ENCODE results near the gene STAB1.
A peak's percentile ranks its signal among the peaks of the same experiment; 100 is the strongest.

STAB1 gene

DNA sequence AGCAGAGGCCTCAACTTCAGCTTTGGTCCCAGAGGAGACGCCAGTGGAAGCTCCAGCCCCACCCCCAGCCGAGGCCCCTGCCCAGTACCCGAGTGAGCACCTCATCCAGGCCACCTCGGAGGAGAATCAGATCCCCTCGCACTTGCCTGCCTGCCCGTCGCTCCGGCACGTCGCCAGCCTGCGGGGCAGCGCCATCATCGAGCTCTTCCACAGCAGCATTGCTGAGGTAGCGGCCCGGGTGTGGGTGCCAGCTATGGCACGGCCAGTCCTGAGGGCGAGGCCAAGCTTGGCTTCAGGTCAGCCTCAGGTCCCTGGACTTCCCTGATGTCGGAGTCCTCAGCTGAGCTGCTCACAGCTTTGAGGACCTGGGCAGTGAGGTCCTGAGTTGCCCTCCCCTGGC is 5.7 kb upstream of the STAB1 start:
- TF ChIP-seq, protein P1, sequence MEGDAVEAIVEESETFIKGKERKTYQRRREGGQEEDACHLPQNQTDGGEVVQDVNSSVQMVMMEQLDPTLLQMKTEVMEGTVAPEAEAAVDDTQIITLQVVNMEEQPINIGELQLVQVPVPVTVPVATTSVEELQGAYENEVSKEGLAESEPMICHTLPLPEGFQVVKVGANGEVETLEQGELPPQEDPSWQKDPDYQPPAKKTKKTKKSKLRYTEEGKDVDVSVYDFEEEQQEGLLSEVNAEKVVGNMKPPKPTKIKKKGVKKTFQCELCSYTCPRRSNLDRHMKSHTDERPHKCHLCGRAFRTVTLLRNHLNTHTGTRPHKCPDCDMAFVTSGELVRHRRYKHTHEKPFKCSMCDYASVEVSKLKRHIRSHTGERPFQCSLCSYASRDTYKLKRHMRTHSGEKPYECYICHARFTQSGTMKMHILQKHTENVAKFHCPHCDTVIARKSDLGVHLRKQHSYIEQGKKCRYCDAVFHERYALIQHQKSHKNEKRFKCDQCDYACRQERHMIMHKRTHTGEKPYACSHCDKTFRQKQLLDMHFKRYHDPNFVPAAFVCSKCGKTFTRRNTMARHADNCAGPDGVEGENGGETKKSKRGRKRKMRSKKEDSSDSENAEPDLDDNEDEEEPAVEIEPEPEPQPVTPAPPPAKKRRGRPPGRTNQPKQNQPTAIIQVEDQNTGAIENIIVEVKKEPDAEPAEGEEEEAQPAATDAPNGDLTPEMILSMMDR (IDR thresholded peaks at IDR 0.05; ENCODE audit: low read depth, low read length, missing control alignments) = no peak
- H3K27ac ChIP-seq = no peak overlapping the region
- no peak for DNase-seq
- in situ Hi-C loops (cut with HindIII; ENCODE audit: low pct_ligation_motif_present, low sequenced_read_pairs) = no loop called here
- no peaks in the 10 kb centered on the region for H3K27me3 ChIP-seq (replicated peaks)
- peaks cover 61% of the 10 kb centered on the region for H3K36me3 ChIP-seq (replicated peaks)
- no peak overlapping the region for H3K4me3 ChIP-seq (ENCODE audit: low read depth, low read length)

DNA sequence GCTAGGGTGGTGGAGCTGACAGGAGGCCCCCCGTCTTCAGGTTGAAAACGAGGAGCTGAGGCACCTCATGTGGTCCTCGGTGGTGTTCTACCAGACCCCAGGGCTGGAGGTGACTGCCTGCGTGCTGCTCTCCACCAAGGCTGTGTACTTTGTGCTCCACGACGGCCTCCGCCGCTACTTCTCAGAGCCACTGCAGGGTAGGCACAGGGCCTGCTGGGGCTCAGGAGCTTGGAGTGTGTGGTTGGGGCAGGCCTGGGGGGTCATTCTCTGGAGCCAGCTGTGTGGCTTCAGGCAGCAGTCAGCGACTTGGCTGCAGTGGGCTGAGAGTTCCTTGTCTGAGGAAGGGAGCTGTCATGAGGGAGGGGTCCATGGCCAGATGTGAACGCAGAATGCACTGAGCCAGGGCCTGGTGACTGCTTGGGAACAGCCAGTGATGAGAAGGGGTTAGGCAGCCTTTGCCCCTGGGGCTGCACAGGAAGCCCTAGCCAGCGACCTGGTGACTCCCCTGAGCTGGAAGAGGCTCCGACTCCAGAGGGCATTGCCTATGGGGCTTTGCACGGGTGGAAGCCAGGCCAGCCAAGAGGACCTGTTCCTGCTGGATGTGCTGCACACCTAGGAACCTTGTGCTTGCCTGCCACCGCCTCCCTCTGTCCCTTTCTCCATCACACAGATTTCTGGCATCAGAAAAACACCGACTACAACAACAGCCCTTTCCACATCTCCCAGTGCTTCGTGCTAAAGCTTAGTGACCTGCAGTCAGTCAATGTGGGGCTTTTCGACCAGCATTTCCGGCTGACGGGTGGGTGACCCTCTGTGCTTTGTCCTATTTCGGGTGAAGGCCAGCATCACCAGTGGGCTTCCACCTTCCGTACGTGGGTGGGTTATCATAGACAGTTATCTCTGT is 4.9 kb upstream of the STAB1 start:
- TF ChIP-seq, protein P1 (IDR thresholded peaks at IDR 0.05; ENCODE audit: low read depth, low read length, missing control alignments) = no peak
- no peak for DNase-seq
- Histone ChIP-seq H3K36me3 (replicated peaks) (peaks cover 61% of the 10 kb centered on the region), H3K27ac (peak overlapping the region; percentile 39), H3K4me3 (ENCODE audit: low read depth, low read length) (no peak overlapping the region), H3K27me3 (replicated peaks) (no peaks in the 10 kb centered on the region)
- in situ Hi-C loops (cut with HindIII; ENCODE audit: low pct_ligation_motif_present, low sequenced_read_pairs) = no loop called here

DNA sequence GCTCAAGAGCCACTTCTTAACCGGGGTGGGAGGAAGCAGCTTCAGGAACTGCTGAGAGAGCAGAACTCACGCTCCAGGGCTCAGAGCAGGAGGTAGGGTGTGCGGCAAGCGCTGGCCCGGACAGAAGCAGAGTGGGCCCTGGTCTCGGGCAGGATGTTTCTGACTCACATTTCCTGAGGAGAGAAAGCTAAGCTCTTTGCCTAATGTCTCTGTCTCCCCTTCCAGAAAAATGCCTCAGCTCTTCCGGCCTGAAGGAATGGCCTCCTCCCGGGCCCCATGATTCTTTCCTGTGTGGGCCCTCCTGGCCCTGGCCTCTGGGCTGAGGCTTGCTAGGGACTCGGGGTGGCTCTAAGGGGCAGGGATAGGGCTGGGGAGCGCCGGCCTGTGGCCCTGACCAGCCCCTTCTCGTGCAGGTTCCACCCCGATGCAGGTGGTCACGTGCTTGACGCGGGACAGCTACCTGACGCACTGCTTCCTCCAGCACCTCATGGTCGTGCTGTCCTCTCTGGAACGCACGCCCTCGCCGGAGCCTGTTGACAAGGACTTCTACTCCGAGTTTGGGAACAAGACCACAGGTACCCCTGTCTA is 4.1 kb upstream of the STAB1 start:
- peaks cover 56% of the 10 kb centered on the region for H3K36me3 ChIP-seq (replicated peaks)
- H3K4me3 ChIP-seq (ENCODE audit: low read depth, low read length) = no peak overlapping the region
- TF ChIP-seq, protein P1 (IDR thresholded peaks at IDR 0.05; ENCODE audit: low read depth, low read length, missing control alignments) = no peak
- H3K27me3 ChIP-seq (replicated peaks) = no peaks in the 10 kb centered on the region
- peak; percentile 53 for DNase-seq
- in situ Hi-C loops (cut with HindIII; ENCODE audit: low pct_ligation_motif_present, low sequenced_read_pairs) = no loop called here
- peak overlapping the region; percentile 39 for H3K27ac ChIP-seq

DNA sequence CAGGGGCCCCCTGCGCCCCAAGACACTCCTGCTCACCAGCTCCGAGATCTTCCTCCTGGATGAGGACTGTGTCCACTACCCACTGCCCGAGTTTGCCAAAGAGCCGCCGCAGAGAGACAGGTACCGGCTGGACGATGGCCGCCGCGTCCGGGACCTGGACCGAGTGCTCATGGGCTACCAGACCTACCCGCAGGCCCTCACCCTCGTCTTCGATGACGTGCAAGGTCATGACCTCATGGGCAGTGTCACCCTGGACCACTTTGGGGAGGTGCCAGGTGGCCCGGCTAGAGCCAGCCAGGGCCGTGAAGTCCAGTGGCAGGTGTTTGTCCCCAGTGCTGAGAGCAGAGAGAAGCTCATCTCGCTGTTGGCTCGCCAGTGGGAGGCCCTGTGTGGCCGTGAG is 3.1 kb upstream of the STAB1 start:
- no peak overlapping the region for H3K27ac ChIP-seq
- H3K27me3 ChIP-seq (replicated peaks) = no peaks in the 10 kb centered on the region
- TF ChIP-seq, protein P1 (IDR thresholded peaks at IDR 0.05; ENCODE audit: low read depth, low read length, missing control alignments) = no peak

DNA sequence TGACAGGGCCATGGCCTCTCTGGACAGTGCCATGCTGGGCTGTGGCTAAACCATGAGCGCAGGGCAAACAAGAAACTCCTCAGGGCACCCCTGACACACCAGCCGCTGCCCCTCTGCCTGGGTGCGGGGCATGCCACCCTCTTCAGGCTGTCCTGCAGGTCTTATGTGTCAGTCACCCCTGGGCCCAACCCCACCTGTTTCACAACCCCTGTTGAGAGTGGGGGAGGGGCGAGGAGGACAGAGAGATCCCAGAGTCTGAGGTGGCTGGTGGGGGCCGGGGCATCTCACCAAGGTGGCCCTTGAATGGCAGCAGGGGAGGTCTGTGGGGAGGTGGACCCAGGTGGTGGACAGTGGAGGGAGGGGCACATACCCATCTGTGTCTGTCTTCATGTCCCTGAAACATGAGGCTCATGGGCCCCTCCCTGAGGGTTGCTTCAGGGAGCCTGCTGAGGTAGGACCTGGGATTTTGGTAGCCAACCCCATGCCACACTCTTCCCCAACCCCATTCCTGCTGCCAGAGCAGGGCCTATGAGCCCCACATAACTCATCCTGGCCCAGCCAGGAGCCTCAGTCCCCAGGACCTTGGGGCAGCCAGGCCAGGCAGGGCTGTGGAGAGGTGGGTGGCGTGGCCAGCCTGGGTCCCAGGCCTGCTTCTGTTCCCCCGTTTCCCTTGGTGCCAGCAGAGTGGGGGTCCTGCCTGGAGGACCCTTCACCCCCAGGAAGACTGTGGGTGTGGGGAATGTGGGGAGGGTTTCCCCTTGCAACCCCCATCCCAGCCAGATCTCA is 1.7 kb upstream of the STAB1 start:
- in situ Hi-C loops (cut with HindIII; ENCODE audit: low pct_ligation_motif_present, low sequenced_read_pairs) = no loop called here
- no peak for DNase-seq
- H3K36me3 ChIP-seq (replicated peaks) = peaks cover 39% of the 10 kb centered on the region
- no peak overlapping the region for H3K27ac ChIP-seq
- no peaks in the 10 kb centered on the region for H3K27me3 ChIP-seq (replicated peaks)
- TF ChIP-seq, protein P1 (IDR thresholded peaks at IDR 0.05; ENCODE audit: low read depth, low read length, missing control alignments) = no peak
- no peak overlapping the region for H3K4me3 ChIP-seq (ENCODE audit: low read depth, low read length)

More for the DNA sequence above, 3.1 kb upstream of the STAB1 start:
- in situ Hi-C loops (cut with HindIII; ENCODE audit: low pct_ligation_motif_present, low sequenced_read_pairs) = no loop called here
- no peak overlapping the region for H3K4me3 ChIP-seq (ENCODE audit: low read depth, low read length)
- DNase-seq = no peak
- H3K36me3 ChIP-seq (replicated peaks) = peaks cover 53% of the 10 kb centered on the region

Measured in brain microvascular endothelial cell (primary cell).